PC-3 (cell line): Measurements from ENCODE around the gene SH3BGRL3.

ENCODE experiments used
- EZH2 ChIP-seq: fragments of 300-600 bp; sonication (generic); IDR thresholded peaks from one replicate; pipeline ENCODE4 v1.6.1; 2017; ENCODE audit warnings: antibody characterized with exemption, mild to moderate bottlenecking, low read length; ENCODE audit not compliant: unreplicated experiment
- TF ChIP-seq, protein P1 (sequence below): fragments of 300-600 bp; sonication (generic); conservative IDR thresholded peaks from 2 replicates; pipeline ENCODE4 v1.5.1; 2017; ENCODE audit warnings: antibody characterized with exemption, low read depth, mild to moderate bottlenecking, low read length

DNA sequence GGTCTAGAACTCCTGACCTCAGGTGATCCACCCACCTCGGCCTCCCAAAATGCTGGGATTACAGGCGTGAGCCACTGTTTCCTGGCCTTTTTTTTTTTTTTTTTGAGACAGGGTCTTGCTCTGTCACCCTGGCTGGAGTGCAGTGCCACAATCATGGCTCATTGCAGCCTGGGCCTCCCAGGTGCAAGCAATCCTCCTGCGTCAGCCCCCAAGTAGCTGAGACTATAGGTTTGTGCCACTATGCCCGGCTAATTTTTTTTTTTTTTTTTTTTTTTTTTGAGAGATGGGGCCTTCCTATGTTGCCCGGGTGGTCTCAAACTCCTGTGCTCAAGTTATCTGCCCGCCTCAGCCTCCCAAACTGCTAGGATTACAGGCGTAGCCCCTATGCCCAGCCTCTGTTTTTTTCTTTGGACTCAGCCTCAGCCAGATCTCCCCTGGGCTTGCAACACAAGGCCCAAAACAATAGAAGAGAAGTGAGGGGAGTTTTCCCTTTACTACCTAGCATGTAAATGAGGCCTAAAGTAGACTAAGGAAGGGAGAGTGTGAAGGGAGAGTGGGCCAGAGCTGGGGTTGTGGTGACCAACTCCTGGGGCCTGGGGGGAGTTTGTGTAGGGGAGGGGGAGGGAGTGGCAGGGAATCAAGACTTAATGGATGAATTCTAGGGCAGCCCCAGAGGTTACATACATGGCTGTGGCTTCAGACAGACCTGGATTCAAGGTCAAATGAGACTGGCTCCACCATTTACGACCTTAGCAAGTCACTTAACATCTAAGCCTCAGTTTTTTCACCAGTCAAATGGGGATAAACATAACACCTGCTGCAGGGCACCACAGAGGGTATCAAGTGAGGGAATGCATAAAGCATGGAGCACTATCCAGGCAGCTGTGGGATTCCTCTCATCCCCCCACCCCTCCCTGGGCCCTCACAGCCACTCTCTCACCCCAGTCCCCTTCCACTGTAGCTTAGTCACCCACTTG, 36.3 kb downstream of the SH3BGRL3 start:
- TF ChIP-seq, protein P1, sequence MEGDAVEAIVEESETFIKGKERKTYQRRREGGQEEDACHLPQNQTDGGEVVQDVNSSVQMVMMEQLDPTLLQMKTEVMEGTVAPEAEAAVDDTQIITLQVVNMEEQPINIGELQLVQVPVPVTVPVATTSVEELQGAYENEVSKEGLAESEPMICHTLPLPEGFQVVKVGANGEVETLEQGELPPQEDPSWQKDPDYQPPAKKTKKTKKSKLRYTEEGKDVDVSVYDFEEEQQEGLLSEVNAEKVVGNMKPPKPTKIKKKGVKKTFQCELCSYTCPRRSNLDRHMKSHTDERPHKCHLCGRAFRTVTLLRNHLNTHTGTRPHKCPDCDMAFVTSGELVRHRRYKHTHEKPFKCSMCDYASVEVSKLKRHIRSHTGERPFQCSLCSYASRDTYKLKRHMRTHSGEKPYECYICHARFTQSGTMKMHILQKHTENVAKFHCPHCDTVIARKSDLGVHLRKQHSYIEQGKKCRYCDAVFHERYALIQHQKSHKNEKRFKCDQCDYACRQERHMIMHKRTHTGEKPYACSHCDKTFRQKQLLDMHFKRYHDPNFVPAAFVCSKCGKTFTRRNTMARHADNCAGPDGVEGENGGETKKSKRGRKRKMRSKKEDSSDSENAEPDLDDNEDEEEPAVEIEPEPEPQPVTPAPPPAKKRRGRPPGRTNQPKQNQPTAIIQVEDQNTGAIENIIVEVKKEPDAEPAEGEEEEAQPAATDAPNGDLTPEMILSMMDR, result no peak
- no peak for TF ChIP-seq EZH2
